GM21723 (cell line): ENCODE measurements around the gene ERGIC1.

ENCODE experiments used
- ATAC-seq: cut with Tn5 transposase; IDR thresholded peaks from one replicate; pipeline ENCODE4 v1.9.1; 2021; ENCODE audit warnings: mild to moderate bottlenecking, moderate library complexity; ENCODE audit not compliant: unreplicated experiment

ERGIC1 gene

DNA sequence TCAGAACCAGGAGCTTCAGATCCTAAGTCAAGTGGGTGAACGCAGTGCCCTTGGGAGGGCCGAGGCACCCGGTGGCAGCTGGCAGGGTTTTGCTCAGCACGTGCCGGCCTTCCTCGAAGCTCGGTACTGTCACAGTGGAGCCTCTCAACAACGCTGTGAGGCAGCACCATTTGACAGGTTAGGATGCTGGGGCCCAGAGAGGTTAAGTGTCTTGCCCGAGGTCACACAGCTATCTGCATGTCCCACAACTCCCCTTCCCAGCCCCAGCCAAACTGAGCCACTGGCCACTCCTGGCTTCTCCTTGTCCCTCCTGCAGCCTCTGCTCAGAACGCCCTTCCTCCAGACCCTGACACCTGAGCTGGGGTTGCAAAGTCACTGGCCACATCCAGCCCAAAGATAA is 81.5 kb downstream of the ERGIC1 start:
- ATAC-seq = no peak

DNA sequence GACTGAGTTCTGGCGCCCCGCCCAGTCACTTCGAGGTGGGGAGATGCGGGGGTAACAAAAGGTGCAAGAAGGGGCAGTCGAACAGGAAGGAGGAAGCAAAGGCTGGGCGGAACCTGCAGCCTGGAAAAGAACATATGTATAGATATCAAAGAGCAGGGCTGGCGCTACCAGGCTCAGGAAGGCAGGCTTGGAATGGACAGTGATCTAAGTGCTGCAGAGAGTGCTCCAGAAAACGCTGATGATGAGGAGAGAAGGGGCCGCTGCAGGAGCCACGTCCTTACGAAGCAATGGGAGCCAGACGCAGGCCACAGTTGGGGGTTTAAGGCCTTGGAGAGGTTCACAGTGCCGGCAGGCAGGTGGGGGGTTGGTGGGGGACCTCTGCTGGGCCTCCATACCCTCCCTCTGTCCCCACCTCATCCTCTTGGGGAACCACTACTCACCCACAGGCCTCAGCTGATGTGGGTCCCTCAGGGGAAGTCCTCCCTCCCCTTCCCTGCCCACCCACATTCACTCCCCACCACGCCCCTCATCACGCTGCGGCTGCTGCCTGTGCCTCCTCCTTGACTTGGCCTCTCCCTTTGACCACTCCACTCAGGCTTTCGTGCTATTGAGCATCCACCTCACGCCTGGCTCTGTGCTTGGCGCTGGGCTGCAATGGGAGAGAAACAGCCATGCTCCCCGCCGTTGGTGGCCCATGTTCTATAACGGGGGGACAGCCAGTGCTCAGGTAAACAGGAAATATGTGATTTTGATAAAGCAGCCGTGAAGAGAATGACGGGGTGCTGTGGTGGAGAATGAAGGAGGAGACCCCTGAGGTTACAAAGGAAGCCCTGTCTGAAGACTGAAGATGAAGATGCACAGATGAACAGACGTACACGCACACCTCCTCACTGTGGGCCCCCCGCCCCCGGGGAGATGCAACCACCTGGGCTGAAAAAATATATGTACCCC is 84.6 kb downstream of the ERGIC1 start:
- ATAC-seq = no peak

DNA sequence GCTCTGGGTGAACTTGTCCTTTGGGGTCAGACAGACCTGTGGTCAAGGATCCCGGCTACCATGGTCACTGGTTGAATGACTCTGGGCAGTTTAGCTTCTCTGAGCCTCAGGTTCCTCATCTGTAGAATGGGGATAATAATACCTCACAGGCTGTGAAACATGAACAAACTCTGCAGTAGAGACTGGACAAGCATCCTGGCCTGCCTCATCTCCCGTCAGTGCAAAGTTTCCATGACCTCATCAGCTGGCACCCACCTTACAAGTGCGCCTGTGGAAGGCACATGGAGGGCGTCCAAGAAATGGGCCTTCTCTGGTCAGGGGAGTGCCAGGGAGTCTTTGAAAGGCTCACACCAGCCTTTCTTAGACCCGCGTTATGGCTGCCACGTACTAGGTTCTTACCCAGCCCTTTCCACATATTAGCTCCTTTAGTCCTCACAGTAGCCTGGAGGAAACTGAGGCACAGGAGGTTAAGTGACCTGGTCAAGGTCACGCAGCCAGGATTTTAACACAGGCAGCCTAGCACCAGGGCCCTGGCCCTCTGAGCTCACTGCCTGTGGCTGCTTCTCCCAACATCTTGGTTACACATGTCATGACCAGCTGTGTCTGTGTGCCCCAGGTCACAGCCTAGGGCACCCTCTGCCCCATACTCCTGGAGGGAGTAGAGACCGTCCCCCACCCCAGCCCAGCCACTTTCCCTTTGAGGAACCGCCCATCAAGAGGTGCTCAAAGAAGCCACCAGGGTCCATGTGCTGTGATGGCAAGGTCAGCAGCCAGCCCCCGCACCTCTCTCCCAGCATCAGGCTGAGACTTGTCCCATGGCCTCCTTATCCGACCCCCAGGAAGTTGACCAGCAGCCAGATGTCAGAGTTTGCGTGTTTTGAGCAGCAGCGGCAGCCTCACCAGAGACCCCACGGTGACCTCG is 85.7 kb downstream of the ERGIC1 start:
- no peak for ATAC-seq

DNA sequence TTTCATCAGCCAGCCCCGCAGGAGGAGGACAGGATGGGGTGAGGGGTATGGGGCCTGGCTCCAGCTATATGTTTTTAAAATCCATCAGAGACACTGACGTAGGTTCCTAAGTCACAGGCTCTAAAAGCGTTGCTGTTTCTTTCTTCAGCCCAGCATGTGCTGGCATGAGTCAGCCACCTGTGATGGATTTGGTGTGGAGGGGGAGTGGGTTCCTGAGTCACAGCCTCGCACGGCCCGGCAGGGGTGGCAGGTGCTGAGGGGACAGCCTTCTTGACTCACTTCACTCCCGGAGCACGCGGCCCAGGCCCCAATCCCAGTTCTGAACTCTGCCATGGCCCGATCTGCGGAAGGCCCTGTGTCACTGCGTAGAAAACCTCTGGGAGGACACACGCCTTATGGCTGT is 86.4 kb downstream of the ERGIC1 start:
- ATAC-seq = no peak

DNA sequence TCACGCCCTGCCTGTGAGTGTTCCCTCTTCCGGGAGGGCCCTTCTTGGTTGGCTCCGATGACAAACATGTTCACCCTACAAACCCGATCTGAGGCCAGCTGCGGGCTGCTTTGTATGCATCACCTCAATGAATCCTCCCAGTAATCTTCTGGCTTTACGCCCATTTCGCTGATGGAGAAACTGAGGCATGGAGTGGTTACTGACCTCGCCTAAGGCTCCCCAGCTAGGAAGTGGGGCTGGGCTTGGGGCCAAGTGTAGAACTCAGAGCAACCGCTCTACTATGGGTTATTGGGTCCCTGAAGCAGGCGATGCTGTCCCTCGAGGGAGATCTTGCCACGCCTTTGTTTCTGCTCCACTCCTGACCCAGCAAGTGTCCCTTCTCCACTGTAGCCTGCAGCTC is 86.9 kb downstream of the ERGIC1 start:
- ATAC-seq = no peak

DNA sequence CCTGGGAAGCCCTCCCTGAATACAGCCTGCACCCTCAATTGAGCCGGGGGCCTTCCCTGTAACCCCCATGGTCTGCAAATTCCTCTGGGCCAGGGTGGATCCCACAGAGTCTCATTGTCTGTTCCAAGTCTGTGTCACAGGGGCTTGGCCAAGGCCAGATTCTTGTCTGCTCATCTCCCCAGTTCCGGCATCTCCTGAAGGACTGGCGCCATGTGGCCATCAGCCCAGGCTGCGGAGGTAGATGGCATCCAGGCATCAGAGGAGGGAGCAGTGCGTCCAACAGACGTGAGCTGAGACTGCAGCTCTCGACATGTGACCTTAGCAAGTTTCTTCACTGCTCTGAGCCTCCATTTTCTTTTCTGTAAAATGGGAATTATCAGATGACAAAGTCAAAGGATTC is 87.9 kb downstream of the ERGIC1 start:
- no peak for ATAC-seq

DNA sequence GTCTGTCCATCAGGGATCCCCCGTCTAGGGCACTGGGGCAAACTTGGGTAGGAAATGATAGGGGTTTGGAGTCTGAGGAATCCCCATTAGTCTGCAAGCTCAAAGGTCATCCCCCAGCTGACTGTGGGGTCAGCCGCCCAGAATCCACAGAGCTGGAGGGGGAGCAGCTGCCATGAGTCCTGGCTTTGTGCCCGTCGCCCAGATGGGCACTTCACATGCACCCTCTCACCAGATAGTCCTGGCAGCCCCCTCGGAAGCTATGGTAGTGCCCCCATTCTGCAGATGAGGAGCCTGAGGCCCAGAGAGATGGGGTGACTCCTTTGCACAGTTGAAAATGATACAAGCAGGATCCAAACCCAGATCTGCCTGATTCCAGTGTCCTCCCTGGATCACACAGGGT is 89.5 kb downstream of the ERGIC1 start:
- no peak for ATAC-seq

DNA sequence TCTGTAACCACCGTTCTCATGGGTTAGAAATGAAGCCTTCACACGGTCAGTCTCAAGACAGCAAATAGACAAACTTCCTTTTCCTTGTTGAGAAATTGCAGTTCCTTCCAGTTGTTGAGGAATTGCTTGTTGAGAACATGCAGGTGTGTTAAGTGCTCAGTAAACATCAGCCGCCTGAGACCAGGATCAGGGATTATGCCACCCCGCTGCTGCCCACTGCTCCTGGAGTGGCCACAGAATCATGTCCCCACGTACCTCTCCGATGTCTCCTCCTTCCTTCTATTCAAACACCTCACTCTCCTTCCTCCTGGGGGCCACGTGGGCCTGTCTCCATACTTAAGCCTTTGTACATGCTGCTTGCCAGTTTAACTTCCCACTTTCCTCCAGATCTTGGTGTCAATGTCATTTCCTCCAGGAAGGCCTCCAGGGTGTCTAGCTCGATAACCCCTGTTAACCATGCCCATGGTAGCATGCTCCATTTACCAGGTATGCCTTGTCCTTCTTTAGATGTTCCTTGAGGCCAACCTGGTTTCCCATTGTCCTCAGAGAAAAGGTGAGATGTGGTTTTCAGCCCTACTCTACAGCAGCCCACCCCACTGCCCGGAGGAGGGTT is 91.4 kb downstream of the ERGIC1 start:
- no peak for ATAC-seq

DNA sequence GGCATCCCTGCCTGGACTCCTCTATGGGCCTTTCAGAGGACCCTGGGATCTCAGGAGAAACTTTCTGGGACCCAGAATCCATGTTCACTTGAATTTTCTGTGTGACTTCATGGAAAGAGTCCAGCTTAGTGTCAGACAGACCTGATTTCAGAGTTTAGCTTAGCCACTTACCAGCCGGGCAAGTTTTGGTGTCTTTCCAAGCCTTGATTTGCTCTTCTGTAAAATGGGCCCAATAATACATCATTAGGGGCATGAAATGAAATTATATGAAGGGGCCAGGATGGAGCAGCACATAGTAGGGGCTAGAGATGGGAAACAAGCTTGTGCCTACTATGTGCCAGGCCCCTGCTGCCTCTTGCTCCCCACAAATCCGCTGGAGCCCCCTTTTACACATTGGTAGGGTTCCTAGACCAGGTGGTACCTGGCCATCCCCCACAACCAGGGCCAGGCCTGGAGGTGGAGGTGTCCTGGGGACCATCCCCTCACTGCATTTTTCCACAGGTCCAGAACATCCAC is 92.0 kb downstream of the ERGIC1 start:
- no peak for ATAC-seq

DNA sequence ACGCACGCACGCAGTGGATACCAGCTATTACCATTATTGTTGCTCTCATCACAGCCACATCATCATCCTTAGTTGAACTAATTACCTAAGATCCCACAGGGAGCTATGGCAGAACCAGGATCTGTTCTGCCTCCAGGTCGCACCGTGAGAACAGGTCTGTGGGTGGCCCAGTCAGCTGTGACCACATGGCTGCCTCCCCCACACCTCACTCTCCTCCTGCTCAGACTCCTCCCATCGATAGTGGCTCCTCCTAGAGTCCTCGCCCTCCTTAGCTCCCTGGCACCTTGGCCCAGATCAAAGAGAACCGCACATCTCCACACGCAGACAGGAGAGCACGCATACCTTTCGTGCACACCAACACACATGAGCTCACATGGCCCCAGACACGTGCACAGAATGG is 92.7 kb downstream of the ERGIC1 start:
- ATAC-seq = no peak

DNA sequence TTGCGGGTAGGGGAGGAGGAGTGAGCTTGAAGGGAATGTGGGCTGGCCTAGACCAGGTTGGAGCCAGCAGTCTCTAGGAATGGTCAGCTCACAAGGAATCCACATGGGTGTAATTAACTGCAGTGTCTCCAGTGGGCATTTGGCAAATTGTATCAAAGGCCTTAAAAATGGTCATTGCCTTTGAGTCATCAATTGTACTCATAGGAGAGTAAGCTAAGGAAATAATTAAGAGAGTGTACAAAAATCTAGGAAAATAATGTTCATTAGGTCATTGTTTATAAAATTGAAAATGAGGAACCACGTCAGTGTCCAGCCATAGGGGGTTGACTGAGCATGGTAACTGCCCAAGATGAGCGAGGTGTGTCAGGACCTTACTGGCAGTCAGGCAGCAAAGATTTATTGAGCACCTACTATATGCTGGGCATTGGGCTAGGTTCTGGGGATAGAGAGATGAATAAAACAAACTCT is 95.4 kb downstream of the ERGIC1 start:
- no peak for ATAC-seq

DNA sequence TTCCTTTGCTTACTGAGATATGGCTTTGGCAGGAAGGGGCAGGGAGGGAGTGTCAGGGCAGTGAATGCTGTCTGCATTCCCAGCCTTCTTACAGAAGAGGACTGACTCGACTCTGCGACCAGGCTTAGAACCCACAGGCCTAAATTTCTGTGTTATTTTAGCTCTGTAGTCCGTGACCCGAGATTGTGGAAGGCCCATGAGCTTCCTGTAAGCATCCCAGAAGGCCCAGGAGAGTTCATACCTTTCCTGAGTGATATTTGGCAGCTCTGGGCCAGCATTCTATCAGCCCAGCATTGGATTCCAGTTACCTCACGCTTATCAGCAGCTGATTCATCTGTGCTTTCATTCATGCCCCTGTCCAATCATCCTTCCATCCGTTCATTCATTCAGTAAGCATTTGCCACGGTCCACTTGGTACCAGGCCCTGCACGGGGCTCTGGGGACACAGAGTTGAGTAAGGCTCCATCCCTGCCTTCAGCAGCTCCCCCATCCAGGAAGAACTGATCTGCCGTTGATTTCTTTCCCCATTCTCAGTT is 97.0 kb downstream of the ERGIC1 start:
- ATAC-seq = no peak

DNA sequence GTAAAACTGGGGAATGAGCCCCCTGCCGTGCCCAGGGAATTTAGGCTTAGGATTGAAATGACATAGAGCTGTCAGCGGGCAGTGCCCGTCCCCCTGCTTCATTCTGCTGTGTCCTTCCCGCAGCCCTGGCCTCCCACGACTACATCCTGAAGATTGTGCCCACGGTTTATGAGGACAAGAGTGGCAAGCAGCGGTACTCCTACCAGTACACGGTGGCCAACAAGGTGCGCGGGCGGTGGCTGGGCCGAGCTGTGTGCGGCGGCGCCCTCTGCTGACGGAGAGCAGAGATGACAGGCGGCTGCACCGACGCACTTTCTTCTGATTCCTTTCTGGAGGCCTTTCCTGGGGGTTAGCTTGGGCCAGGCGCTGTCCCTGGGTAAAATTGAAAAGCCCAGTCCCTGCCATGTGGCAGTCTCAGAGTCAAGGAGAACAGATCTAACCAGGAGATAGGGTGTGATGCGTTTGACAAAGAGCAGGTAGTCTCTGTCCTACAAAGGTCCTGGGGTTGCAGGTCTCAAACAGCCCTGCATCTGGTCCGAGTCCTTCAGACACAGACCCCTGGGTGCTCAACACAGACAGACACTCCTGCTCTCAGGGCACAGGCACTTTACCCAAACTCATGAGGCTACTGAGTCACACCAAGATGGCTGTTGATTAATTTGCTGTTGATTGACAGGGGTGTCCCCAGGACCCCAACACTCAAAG is 98.4 kb downstream of the ERGIC1 start:
- ATAC-seq = peak; percentile 84

DNA sequence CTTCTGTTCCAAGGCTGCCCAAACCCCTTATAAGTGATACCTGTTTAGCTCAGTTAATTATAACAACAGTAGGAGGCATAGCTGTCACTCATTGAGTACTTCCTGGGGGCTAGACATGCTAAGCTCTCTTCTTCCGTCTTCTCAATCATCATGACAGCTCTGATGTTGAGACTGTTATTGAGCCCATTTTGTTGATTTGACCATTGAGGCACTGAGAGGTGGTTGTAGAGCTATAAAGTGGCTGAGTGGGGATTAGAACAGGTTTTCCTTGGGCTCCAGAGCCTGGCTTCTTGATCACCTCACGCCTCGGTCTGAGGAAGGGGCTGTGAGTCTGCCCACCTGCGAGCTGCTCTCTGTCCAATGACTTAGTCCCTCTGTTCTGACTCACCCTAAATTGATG is 99.2 kb downstream of the ERGIC1 start:
- ATAC-seq = no peak

DNA sequence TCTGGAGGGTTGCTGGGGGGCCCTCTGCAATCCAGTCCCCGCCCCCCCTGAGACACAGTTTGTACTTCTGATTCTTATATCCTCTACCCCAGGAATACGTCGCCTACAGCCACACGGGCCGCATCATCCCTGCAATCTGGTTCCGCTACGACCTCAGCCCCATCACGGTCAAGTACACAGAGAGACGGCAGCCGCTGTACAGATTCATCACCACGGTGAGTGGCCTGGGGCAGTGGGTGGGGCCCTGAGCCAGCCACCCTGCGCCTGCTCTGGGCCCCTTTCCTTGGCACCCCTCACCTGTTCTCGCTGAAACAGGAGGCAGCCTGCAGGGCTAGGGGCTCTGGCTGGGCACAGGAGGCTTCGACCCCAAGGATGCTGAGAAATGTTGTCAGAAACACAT is 101.0 kb downstream of the ERGIC1 start:
- ATAC-seq = no peak

DNA sequence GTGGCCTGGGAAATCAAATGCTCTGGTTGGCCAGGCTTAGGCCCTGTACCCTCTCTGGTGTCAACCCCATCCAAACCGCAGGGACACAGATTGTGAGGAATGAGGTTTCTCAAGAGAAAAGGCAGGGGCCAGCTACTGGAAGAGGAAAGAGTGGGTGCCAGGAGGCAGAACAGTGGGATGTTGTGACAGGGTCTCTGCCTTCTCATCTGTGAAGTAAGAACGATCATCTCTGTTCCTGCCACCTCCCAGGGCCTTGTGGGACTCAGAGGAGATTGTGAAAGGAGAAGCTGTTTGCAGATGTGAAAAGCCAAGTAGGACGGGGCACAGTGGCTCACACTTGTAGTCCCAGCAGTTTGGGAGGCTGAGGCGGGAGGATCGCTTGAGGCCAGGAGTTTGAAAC is 102.3 kb downstream of the ERGIC1 start:
- ATAC-seq = no peak

DNA sequence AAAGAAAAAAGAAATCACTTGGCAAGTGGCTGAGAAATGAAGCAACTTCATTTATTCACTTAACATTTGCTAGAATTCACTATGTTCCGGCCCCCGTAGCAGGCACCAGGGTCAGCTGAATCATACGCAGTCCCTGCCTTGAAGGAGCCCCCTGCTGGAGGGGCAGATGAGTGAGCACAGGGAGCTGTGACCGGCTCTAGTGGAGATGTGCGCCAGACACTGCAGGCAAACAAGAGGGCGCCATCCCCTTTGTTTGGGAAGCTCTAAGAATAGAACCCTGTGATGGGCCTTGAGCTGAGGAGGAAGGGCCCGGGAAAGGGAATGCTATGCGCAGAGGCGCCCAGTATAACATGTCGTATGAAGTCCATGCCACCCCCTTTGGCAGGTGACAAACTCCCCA is 105.0 kb downstream of the ERGIC1 start:
- no peak for ATAC-seq

DNA sequence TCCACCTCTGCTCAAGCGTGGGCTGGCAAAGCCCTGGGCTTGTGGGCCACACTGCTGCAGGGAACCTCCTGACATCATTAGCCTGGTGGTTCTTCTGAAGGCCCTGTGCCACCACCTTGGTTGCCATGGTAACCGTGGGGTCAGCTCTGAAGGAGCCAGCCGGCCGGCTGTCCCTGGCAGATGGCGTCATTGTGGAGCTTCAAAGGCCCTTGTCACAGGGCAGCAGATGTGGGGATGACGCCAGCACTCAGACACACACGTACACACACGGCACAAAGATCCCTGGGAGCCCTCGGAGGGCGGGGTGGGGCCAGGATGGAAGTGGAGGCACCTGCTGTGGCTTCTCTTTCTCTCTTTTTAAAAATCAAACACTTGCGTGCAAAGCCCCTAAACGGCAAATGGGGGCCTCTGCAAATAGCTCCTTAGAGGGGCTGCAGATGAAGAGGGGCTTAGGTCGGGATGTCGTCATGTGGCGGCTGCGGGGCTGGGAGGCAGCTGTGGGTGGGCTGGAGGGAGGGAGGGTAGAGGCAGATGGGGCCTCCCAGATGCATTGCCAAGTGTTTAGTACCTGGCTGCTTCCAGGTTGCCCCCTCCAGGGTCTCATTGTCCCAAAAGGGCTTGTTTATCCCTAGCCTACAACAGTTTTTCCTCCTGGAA is 105.7 kb downstream of the ERGIC1 start:
- ATAC-seq = no peak

DNA sequence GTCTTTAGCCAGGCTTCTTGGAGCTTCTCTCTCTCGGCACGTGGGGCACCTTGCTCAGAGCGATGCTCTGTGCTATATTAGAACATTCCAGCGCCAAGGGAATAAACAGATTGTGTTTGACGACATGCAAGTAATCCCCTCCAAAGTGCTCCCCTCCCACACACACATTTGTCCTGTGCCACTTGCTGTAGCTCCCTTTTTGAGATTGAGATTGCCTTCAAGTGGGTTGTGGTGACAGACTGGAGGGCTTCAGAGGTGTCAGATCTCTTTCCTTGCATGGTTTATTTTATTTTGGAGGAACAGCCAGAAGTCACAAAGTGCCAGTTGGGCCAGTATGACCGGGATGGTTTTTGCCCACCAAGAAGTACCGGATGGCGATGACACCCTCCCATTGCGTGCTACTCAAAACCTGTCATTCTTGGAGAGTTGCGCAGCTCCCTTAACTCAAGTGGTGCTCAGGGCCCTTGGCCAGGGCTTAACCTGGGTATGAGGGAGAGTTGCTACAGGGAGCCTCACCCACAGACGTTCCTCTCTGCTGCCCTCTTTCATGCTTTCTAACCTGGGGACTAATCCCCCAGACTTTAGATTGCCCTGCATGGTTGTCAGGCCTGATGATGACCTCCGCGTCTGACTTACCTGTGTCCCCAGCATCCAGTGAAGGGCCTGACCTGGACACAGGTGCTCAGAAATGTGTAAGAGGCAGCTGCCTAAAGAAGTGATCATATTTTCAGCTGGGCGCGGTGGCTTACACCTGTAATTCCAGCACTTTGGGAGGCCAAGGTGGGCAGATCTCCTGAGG is 106.4 kb downstream of the ERGIC1 start:
- ATAC-seq = no peak
